ENCODE data around the gene GPR17.

DNA sequence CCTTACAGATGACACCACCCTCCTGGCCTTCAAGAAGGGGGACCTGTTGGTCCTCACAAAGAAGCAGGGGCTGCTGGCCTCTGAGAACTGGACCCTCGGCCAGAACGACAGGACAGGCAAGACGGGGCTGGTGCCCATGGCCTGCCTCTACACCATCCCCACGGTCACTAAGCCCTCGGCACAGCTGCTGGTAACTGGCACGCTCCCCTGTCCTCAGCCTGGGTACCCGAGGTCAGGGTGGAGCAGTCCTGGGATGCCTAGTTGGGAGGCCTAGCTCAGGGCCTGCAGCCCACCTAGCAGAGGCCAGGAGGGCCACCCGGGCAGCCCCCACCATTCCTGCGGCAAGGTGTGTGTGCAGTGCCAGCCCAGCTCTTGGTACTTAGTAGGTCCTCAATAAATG is 16.3 kb upstream of the GPR17 start:
- TF ChIP-seq, protein P1, sequence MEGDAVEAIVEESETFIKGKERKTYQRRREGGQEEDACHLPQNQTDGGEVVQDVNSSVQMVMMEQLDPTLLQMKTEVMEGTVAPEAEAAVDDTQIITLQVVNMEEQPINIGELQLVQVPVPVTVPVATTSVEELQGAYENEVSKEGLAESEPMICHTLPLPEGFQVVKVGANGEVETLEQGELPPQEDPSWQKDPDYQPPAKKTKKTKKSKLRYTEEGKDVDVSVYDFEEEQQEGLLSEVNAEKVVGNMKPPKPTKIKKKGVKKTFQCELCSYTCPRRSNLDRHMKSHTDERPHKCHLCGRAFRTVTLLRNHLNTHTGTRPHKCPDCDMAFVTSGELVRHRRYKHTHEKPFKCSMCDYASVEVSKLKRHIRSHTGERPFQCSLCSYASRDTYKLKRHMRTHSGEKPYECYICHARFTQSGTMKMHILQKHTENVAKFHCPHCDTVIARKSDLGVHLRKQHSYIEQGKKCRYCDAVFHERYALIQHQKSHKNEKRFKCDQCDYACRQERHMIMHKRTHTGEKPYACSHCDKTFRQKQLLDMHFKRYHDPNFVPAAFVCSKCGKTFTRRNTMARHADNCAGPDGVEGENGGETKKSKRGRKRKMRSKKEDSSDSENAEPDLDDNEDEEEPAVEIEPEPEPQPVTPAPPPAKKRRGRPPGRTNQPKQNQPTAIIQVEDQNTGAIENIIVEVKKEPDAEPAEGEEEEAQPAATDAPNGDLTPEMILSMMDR (conservative IDR thresholded peaks at IDR 0.05; ENCODE audit: low read depth in 2 of 2) = no peak
- no peak for TF ChIP-seq EZH2 (IDR thresholded peaks at IDR 0.05; ENCODE audit: low read depth, unreplicated experiment)
- TF ChIP-seq POLR2AphosphoS5 (IDR thresholded peaks at IDR 0.05; ENCODE audit: low read depth) = no peak
- no peak for TF ChIP-seq CREB1 (CRISPR knock-in tag; IDR thresholded peaks at IDR 0.05; ENCODE audit: low read depth)
- no peak for TF ChIP-seq EZH2phosphoT487 (IDR thresholded peaks at IDR 0.05; ENCODE audit: unreplicated experiment)
- TF ChIP-seq, protein P2, sequence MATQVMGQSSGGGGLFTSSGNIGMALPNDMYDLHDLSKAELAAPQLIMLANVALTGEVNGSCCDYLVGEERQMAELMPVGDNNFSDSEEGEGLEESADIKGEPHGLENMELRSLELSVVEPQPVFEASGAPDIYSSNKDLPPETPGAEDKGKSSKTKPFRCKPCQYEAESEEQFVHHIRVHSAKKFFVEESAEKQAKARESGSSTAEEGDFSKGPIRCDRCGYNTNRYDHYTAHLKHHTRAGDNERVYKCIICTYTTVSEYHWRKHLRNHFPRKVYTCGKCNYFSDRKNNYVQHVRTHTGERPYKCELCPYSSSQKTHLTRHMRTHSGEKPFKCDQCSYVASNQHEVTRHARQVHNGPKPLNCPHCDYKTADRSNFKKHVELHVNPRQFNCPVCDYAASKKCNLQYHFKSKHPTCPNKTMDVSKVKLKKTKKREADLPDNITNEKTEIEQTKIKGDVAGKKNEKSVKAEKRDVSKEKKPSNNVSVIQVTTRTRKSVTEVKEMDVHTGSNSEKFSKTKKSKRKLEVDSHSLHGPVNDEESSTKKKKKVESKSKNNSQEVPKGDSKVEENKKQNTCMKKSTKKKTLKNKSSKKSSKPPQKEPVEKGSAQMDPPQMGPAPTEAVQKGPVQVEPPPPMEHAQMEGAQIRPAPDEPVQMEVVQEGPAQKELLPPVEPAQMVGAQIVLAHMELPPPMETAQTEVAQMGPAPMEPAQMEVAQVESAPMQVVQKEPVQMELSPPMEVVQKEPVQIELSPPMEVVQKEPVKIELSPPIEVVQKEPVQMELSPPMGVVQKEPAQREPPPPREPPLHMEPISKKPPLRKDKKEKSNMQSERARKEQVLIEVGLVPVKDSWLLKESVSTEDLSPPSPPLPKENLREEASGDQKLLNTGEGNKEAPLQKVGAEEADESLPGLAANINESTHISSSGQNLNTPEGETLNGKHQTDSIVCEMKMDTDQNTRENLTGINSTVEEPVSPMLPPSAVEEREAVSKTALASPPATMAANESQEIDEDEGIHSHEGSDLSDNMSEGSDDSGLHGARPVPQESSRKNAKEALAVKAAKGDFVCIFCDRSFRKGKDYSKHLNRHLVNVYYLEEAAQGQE (IDR thresholded peaks at IDR 0.05; ENCODE audit: unreplicated experiment) = no peak
- no peak for TF ChIP-seq JUNB (IDR thresholded peaks at IDR 0.05; ENCODE audit: unreplicated experiment)

Data from GM23338 (cell line).